GM21390 (cell line): Measurements from ENCODE around the gene PXT1.
A peak's percentile ranks its signal among the peaks of the same experiment; 100 is the strongest.
"Not testable (repeated sequence)": the region's sequence is repeated elsewhere in the genome, so short reads cannot be mapped to it uniquely, and the experiment has no call there.

ENCODE experiments used
- ATAC-seq: cut with Tn5 transposase; IDR thresholded peaks from one replicate; pipeline ENCODE4 v1.9.1; 2021; ENCODE audit not compliant: unreplicated experiment

The PXT1 gene

DNA sequence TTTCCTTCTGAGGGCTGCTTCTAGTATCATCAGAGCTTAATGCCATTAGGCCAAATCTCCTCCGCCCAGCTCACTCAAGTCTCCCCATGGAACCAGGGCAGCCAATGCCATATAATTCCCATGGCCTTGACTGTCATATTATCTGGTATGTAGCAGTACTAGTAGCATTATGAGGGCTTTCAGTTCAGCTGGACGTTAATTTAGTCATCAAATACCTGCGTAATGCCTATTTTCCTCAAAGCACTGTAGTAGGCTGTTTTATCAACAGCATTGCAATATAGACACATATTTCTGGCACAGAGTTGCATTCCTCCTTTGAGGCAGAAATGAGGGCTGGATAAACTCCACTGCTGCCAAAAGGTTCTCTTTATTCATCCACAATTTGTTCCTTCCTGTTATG, 1.8 kb upstream of the PXT1 start:
- no peak for ATAC-seq

DNA sequence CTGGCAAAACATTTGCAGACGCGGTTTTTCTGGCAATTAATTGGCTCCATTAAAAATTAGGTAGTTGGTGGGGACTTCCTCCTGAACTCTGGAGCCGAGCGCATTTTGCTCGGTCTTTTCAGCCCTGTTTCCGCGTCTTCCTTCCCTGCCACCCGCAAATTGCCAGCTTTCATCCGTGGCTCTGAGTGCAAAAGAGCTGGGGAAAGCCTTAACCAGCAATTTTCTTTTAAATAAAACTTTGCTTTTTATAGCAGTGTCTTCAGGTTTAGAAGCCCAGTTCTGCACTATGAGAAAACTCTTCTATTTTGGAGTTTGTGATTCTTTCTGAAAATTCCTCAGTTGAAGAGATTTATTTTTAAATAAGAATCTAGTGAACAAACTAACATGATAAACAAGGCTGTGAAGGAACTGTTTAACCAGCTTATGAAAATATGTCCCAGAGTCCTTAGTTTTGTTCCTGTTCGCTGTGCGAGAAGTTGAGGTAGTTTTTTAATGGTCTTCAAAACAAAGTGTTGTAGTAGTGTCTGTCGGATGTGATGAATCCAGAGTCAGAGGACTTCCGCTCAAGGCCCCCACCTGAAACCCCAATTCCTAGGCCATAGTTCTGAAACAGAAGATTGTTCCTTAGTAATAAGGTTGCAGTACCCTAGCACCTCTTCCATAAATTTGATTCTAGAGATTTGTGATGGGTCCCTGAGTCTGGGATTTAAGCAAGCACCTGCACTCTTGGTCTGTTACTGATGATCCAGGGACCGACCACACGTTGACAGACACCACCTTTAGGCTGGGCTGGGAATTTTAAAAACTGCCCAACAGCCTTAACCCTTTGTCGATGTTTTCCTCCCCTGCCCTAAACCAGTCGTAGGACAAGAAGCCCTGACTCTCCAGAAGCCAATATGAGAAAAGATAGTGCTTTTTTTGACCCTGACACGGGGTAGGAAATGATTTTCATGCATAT, 1.1 kb upstream of the PXT1 start:
- ATAC-seq: no peak

DNA sequence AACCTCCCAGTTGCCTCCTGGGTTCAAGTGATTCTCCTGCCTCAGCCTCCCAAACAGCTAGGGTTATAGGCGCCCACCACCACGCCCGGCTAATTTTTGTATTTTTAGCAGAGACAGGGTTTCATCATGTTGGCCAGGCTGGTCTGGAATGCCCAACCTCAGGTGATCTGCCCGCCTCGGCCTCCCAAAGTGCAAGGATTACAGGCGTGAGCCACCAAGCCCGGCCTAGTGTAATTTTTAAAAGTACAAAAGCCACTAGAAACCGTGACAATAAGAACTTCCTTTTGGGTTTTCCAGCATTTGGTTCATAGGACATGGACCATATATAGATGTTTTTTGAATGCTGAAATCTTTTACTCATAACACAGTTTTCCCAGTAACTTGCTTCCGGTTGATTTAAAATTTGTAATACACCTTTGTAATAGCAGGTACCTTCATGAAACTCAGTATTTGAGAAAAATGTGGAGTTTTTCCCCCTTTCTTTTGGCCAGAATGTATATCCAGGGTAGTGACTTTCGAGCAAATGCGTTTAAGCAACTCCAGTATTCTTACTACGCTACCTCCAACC, 467 bp downstream of the PXT1 start:
- ATAC-seq: no peak

DNA sequence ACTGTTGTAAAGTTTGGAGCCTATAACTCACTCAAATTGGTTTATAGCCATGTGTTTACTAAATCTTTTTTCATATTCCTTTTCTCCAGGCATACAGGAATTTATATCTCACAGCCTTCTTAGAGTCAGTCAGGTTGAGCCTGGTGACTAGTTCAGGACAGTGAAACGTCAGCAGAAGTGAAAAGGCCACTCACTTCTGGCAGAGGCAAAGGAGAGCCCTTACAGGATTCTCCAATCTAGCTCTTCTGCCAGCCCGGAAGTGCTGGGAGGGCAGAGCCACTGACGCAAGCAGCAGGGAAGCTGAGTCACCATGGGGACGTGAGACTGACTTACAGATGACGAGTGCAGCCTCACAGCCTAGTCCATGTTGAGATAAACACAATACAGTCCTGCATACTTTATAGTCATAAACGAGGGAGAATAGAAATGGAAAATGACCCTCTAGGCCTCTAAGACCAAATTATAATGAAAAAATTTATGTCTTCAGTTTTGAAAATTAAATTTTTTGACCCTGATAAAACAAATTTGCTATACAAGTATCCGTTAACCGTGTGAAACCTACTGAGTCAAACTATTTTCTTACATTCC, 1.3 kb downstream of the PXT1 start:
- ATAC-seq: peak; percentile 66

DNA sequence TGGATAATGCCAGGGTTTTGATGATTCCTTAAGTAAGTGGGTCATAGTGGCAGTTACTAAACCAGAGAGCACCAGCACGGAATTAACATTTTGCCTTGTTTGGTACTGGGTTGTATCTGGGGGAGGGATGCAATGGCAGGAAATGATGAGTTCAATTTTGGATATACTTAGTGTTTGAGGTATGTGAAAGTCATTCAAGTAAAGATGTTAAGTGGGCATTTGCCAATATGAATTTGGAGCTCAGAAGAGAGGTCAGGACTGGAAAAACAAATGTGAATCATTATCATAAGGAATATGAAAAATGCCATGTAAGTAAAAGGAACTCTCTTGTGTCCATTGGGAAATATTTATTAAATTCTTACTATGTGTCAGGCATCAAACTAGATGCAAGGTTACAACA, 6.2 kb downstream of the PXT1 start:
- no peak for ATAC-seq

DNA sequence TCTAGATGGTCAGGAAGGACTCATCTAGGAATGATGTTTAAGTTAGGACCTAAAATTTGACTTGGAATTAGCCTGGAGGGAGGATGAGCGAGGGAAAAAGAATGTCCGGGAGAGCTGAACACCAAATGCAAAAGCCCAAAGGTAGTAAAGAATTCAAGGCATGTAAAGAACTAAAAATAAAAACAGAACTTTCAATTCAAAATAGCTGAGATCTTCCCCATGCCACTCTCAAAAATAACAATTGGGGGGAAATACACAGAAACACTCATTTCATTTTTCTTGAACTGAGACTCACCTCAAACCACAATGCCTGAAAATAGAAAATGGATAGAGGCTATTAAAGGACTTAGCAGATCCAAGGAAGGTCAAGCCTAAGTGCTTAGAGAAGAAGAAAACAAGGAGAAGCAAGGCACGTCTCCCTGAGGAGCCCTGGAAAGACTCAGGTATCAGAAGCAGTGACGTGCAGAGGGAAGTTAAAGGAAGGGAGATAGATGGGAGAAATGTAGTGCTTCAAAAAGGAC, 10.4 kb downstream of the PXT1 start:
- no peak for ATAC-seq

DNA sequence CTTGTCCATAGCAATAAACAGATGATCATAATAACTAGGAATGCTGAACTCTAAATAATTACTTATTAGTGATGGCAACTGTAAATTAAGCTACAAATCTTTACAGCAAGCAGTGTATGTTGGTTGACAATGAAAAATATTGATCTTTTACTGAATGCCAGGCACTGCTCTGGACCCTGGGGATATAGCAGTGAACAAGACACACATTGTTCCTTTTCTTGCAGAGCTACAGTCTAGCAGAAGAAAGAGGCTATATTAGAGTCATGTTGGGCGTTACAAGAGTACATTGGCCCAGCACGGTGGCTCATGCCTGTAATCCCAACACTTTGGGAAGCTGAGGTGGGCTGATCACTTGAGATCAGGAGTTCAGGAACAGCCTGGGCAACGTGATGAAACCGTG, 11.5 kb downstream of the PXT1 start:
- no peak for ATAC-seq

DNA sequence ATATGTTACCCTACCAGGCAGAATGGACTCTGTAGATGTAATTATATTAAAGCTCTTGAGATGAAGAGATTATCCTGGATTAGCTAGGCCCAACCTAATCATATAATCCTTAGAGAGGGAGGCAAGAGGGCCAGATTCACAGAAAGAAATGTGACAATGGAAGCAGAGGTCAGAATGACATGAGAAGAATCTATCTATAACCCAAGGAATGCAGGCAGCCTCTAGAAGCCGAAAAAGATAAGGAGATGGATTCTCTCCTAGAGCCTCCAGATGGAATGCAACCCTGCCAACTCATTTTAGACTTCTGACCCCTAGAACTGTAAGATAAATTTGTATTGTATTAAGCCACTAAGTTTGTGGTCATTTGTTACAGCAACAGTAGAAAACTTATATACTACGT, 12.3 kb downstream of the PXT1 start:
- no peak for ATAC-seq

DNA sequence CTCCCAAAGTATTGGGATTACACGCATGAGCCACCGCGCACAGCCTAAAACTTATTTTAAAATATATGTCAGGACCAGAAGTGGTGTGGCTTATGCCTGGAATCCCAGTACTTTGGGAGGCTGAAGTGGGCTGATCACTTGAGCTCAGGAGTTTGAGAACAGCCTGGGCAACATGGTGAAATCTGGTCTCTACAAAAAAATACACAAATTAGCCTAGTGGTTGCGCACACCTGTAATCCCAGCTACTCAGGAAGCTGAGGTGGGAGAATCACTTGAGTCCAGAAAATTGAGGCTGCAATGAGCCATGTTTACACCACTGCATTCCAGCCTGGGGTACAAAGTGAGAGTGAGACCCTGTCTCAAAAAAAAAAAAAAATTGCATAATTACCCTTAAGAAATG, 13.7 kb downstream of the PXT1 start:
- no peak for ATAC-seq

DNA sequence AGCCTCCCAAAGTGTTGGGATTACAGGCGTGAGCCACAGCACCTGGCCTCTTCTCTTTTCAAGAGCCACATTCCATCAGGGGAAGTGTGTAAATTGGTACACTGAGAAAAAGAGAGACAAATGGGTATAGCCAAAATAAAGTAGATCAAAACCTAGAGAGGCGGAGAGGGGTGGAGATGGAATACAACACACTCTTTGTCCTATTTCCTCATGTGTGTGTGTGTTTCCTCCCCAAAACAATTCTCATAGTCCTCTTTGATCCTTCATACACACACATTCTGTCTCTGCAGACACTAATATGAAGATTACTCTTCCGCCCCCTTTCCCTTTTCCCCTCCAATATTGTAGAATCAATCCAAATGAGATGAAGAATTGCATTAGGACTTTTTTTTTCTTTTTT, 16.0 kb downstream of the PXT1 start:
- ATAC-seq: no peak

DNA sequence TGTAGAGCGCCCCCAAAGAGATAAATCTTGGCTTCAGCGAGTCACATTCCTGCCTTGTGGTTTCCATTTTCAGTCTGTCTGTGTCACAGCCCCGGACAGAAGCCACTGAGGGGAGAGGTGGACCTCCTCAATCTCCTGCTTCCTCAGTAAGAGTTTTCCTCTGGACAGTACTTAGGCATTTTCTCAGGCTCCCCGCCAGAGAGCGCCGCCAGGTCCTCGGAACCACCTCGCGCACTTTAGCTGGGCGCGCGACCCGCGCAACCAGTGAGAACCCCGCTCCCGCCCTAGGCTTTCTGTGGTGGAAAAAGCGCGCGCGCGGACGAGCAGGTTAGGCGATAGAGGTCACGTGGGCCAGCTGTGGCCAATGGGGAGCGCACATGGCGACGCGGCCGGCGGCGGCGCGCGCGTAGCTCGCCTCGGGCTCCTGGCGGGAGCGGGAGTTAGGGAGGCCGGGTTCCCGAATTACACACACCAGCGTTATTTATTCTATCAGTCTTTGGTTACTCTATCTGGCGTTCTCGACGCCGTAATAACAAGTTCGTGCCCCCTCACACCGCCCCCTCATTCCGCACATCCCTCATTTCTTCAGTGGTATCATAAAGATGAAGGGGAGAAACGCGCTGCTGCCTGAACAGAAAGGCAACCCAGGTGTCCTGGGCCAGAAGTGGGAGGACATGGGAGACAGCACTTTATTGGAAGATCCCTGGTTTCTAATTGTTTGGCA, 19.4 kb downstream of the PXT1 start:
- ATAC-seq: peak; percentile 95

DNA sequence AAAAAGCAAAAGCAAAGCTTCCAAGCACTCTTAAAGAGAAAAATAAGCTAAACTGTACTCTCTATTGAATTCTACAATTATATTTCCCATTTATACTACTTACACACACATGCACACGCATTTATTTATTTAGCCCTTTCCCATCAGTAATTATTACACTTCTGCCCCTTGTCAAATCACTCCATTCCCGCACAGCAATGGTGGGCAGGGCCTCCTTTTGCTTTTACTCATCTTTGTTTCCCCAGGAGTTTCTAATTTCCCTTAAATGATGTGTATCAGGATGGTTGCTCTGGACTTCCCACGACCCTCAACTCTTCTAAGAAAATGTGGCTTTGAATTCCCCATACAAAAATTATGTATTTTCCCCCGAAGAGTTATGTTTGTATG, 19.9 kb downstream of the PXT1 start:
- no peak for ATAC-seq

DNA sequence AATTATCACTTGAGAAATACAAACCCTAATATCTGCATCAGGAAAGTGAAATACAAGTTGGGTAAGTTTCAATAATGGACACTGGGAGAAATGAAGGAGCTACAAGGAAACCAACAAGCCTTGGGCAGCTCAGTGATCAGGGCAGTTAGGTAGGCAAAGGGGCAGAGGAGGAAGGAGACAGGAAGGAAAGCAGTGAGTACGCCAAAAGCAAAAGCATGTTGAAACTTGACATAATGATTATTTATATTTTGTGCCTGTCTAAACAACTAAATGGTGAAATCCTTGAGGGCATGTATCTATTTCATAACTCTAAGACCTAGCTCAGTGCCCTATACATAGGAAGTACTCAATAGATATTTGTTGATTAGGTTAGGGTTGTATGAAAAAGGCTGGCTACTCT, 23.3 kb downstream of the PXT1 start:
- no peak for ATAC-seq

DNA sequence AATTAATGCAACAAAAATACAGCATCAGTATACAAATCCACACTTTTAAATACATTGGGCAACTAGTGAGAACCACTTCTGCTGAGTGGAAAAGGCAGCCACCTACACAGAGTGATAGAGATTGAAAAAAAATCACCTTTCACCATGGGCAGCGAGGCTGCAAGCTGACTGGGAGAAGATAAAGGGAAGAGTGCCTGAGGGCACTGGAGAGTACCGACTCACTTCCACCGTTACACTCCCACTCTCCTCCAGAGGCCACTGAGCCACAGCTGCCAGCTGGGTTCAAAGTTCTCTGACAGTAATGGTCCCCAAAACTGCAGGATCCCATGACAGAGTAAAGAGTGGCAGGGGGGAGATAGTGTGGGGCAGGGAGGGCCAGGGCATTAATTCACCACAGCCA, 24.1 kb downstream of the PXT1 start:
- ATAC-seq: no peak

DNA sequence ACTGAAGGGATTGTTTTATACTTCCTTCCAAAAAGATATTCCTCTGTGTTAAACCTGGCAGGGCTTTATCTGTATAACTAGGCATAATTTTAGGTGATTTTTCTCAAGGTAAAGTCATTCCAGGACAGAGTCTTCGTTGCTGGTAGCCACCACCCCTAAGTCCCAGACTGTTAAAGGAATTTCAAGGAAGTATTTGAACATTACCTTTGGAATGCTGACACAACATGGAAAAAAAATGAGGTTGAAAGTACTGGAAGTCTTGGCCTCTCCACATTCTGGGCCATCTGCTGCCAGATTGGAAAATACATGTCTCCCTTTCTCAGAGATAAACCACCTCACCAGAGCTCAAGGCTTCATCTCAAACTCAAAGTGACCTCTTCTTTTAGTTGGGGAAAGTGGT, 28.2 kb downstream of the PXT1 start:
- no peak for ATAC-seq

DNA sequence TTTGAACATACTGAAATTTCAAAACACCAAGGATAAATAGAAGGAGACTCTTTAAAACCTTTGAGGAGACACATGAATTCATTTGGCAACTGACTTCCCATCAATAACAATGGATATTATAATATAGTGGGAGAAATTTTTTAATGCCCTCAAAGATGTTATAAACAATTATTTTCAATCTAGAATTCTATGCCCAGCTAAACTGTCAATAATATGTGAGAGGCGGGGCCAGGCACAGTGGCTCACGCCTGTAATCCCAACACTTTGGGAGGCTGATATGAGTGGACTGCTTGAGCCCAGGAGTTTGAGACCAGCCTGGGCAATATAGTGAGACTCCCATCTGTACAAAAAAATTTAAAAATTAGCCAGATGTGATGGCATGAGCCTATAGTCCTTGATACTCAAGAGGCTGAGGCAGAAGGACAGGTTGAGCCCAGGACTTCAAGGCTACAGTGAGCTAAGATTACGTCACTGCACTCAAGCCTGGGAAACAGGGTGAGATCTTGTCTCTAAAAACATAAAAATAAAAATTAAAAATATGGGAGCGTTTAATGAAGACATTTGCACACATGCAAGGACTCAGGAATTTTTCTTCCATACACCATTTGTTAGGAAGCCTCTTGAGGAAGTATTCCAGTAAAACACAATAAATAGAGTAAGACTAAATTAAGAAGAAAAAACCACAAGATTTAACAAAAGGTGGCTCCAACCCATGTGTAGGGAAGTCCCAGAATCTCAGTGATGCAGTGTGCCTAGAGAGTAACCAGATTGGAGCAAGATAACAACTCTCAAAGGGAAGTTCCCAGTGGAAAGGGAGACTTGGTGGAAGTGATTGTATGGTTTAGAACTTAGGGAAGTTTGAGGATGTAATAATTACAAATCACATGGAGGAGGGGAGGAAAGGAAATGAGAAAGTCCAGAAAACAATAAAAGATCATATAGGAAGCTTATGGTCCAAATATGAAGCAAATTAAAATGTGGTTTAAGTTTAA, 28.9 kb downstream of the PXT1 start:
- ATAC-seq: no peak

DNA sequence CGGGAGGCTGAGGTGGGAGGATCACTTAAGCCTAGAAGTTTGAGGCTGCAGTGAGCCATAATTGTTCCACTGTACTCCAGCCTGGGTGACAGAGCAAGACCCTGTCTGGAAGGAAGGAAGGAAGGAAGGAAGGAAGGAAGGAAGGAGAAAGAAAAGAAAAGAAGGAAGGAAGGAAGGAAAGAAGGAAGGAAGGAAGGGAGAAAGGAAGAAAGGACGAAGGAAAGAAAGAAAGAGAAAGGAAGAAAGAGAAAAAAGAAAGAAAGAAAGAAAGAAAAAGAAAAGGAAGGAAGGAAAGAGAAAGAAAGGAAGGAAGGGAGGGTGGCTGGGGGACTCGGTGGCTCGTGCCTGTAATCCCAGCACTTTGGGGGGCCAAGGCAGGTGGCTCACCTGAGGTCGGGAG, 32.9 kb downstream of the PXT1 start:
- ATAC-seq: not testable (repeated sequence)

DNA sequence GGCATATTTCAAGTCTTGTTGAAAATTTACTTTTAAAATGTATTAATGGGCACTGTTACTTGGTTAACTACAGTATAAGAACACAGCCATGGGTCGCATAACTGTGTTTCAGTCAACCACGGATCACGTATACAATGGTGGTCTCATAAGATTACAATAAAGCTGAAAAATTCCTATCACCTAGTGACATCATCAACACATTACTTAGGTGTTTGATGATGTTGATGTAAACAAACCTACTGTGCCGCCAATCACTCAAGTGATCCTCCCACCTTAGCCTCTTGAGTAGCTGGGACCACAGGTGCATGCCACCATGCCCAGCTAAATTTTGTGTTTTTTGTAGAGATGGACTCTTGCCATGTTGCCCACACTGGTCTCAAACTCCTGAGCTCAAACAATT, 38.5 kb downstream of the PXT1 start:
- no peak for ATAC-seq

DNA sequence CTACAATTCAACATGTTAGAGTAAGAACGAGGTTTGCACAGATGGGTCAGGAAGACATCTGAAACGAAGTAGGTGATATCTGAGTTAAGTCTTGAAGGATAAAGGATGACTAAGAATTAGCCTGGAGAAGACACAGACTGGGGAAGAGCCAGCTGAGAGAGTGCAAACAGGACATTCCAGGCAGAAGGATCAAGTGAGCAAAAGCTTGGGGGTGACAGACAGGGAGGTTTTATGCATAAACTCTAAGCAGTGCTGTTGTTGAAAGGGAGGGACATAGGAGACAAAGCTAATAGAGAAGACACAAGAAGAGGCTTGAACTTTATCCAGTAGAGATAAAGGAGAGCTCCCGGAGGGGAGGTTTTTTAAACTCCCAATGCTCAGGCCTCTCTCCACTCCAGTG, 40.2 kb downstream of the PXT1 start:
- ATAC-seq: no peak

DNA sequence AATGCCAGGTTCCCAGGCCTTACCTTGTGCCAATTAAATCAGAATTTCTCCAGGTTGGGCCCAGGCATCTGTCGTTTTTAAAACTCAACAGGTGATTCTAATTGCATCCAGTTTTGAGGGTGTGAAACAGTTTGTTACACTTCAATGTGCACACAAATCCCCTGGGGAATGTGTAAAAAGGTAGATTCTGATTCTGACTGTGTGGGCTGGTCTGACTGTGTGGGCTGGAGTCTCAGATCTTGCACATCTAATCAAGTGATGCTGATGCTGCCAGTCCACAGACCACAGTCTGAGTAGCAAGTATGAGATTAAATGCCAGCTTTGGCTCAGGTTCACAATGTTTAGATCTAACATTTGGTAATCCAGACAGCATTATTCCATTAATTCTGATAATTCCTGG, 42.7 kb downstream of the PXT1 start:
- no peak for ATAC-seq
